Ovary (tissue), 3 donors: Measurements from ENCODE around the gene HEMGN.

Source experiments
- CTCF ChIP-seq, 3 donors: fragments of 450-650 bp in 2 of 3; fragments of 200-600 bp in 1 of 3; IDR thresholded peaks; one replicate each; pipeline versions ENCODE4 v1.5.1 to v1.8.0; 2016 to 2022; ENCODE audit warnings: antibody characterized with exemption in 3 of 3, mild to moderate bottlenecking in 1 of 3
- EP300 ChIP-seq: sonication (generic); formaldehyde crosslinking; IDR thresholded peaks from one replicate; pipeline ENCODE4 v1.6.1; 2017; ENCODE audit warnings: antibody characterized with exemption
- POLR2A ChIP-seq: fragments of 450-650 bp; IDR thresholded peaks from one replicate; pipeline ENCODE4 v1.6.1; 2017; ENCODE audit warnings: antibody characterized with exemption, mild to moderate bottlenecking, moderate library complexity
- donor health status: DM: no; HTN: no; CAD: no.

GRCh38 chr9:97905228-97905627 is 32.7 kb downstream of the HEMGN start:
- TF ChIP-seq EP300: no peak
- no peak for TF ChIP-seq CTCF (IDR thresholded peaks at IDR 0.05)
- no peak for TF ChIP-seq POLR2A
